ENCODE data around the gene MAGEB1. TPM values are rescaled to one million over a fixed set of nuclear protein-coding genes. Genes with fewer than 3 reads are reported as not detected.
A peak's percentile ranks its signal among the peaks of the same experiment; 100 is the strongest.

MAGEB1 gene
- not detected for total RNA-seq
- long read RNA-seq: 0 reads

DNA sequence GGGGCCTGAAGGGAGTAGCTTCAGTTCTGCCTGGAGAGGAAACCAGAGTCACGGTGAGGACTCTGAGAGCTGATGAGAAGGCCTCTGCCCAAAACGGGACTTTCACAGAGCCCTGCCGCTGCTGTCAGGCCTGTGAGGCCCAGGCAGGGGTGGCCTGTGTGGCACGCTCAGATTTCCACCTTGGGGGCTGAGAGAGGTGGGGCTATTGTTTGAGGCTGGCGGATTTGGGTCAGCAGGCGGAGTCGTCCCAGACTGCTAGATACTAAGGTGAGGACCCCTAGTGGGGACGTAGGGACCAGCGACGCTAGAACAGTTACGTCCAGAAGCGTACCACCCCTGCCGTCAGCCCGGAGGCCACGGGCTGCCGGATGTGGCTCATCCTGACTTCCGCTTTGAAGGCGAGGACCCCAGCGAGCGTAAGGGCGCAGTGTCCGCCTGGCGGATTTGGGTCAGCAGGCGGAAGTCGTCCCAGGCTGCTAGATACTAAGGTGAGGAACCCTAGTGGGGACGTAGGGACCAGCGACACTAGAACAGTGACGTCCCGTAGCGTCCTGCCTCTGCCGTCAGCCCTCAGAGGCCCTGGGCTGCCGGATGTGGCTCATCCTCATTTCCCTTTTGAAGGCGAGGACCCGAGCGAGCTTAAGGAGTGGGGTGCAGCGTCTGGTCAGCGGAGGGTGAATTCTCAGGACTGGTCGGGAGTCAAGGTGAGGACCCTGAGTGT, at the start of gene MAGEB1:
MAGEB1 (plus strand) TSS at position 378 of the 721 bp plus-strand sequence. CDS start 3,348 bp downstream, outside the sequence.
- TF ChIP-seq CTCF (IDR thresholded peaks at IDR 0.05): no peak
- no peak for TF ChIP-seq POLR2A (IDR thresholded peaks at IDR 0.05)
- 64% methylated on average over 4 of the region's 38 CpGs for WGBS (ENCODE audit: insufficient coverage, low coverage, low lambda C conversion rate, missing lambda C conversion rate)
- no peak within 1 kb of the TSS for H3K27ac ChIP-seq
- no peaks in the 10 kb centered on the region for H3K9me3 ChIP-seq
- H3K4me3 ChIP-seq: no peak within 1 kb of the TSS
- DNase-seq (no peak), ATAC-seq (peak in 1 of 4 donors; percentile 14)
- H3K27me3 ChIP-seq: no peaks in the 10 kb centered on the region
- no peaks in the 10 kb centered on the region for H3K4me1 ChIP-seq
- H3K36me3 ChIP-seq: no peaks in the 10 kb centered on the region
- intact Hi-C loops (cut with DNase I): no loop called here

DNA sequence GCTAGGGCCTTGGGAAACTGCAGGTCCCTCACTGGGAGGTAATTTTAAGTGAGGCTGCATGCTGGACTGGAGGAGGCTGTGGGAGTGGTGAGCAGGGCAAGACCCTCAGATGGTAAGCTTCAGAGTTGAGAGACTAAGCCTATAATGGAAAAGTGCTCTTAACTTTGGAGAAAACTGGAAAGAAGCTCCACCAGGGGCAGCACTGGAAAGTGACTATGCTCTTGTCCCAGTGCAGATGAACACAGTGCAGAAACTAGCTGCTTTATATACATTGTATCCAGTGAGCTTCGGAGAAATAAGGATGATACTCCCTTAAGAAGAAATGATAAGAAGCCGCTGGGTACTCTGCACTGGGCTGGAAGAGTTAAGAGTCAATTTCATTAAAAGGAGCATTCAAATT, 34.8 kb upstream of the MAGEB1 start:
- ATAC-seq (no peak), DNase-seq (no peak)
- Histone ChIP-seq H3K4me1 (no peaks in the 10 kb centered on the region), H3K27ac (no peak overlapping the region), H3K4me3 (no peak overlapping the region), H3K27me3 (no peaks in the 10 kb centered on the region), H3K9me3 (no peaks in the 10 kb centered on the region), H3K36me3 (no peaks in the 10 kb centered on the region)
- 47% methylated on average over 2 of the region's 2 CpGs for WGBS (ENCODE audit: insufficient coverage, low coverage, low lambda C conversion rate, missing lambda C conversion rate)
- intact Hi-C loops (cut with DNase I): no loop called here
- no peak for TF ChIP-seq POLR2A (IDR thresholded peaks at IDR 0.05)
- TF ChIP-seq CTCF (IDR thresholded peaks at IDR 0.05): no peak

DNA sequence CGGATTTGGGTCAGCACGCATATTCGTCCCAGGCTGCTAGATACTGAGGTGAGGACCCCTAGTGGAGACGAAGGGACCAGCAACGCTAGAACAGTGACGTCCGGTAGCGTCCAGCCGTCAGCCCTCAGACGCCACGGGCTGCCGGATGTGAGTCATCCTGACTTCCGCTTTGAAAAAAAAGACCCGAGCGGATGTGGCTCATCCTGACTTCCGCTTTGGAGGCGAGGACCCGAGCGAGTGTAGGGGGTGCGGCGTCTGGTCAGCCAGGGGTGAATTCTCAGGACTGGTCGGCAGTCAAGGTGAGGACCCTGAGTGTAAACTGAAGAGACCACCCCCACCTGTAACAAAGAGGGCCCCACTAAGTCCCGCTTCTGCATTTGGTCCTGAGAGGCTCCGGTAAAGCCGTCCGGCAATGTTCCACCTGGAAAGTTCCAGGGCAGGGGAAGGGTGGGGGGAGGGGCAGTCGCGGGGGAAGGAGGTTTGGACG, 31.5 kb upstream of the MAGEB1 start, which contains the start of gene MAGEB2:
MAGEB2 (plus strand) TSS at position 207 of the 487 bp plus-strand sequence. CDS start 3,018 bp downstream, outside the sequence.
- TF ChIP-seq POLR2A (IDR thresholded peaks at IDR 0.05): no peak
- TF ChIP-seq CTCF (IDR thresholded peaks at IDR 0.05): no peak
- intact Hi-C loops (cut with DNase I): no loop called here
- H3K36me3 ChIP-seq: no peaks in the 10 kb centered on the region
- WGBS (ENCODE audit: insufficient coverage, low coverage, low lambda C conversion rate, missing lambda C conversion rate): 80% methylated on average over 21 of the region's 29 CpGs
- ATAC-seq: no peak
- no peak for DNase-seq
- H3K9me3 ChIP-seq: no peaks in the 10 kb centered on the region
- H3K27ac ChIP-seq: no peak within 1 kb of the TSS
- H3K27me3 ChIP-seq: no peaks in the 10 kb centered on the region
- H3K4me1 ChIP-seq: no peaks in the 10 kb centered on the region
- H3K4me3 ChIP-seq: no peak within 1 kb of the TSS

- no peak overlapping the region for H3K27ac ChIP-seq
- no peak overlapping the region for H3K4me3 ChIP-seq
- ATAC-seq: no peak
- H3K4me1 ChIP-seq: no peaks in the 10 kb centered on the region
- no peaks in the 10 kb centered on the region for H3K36me3 ChIP-seq
- H3K27me3 ChIP-seq: no peaks in the 10 kb centered on the region
- H3K9me3 ChIP-seq: no peaks in the 10 kb centered on the region
- WGBS (ENCODE audit: insufficient coverage, low coverage, low lambda C conversion rate, missing lambda C conversion rate): no CpG with 5 or more reads among the region's 1 CpG
- DNase-seq: no peak
- no peak for TF ChIP-seq CTCF (IDR thresholded peaks at IDR 0.05)
- TF ChIP-seq POLR2A (IDR thresholded peaks at IDR 0.05): no peak
- intact Hi-C loops (cut with DNase I): no loop called here
Measured at GRCh38 chrX:30217465-30217864, 29.5 kb upstream of the MAGEB1 start.

Measured in right lobe of liver (tissue), 6 donors.